Activated T-cell treated with anti-CD3 and anti-CD28 coated beads, Interleukin-2, amount 50 U/mL, for 72 hours (primary cell): ENCODE measurements around the gene TRIM29. TPM values are rescaled to one million over a fixed set of nuclear protein-coding genes. Genes with fewer than 3 reads are reported as not detected.

Experiments
- ATAC-seq, 2 donors: fragments of 150-1000 bp; cut with Tn5 transposase; replicated peaks in 1 of 2; 2 replicates each; pipeline ENCODE4 v1.10.0; 2021; ENCODE audit warnings: moderate library complexity in 2 of 2, mild to moderate bottlenecking in 1 of 2
- DNase-seq, 2 donors: peaks; one replicate each; pipeline ENCODE4 v3.0.0; 2021 to 2022; ENCODE audit warnings: mixed read lengths in 1 of 2
- H3K27ac Mint-ChIP-seq: one replicate; pipeline ENCODE4 v1.8.0; 2022; ENCODE audit warnings: mild to moderate bottlenecking, moderate library complexity, mixed read lengths
- H3K27me3 Mint-ChIP-seq: one replicate; pipeline ENCODE4 v1.8.0; 2022; ENCODE audit warnings: low read depth, mixed read lengths
- H3K36me3 Mint-ChIP-seq, 2 donors: one replicate each; pipeline ENCODE4 v1.8.0; 2022; ENCODE audit warnings: mixed read lengths in 2 of 2, mild to moderate bottlenecking in 1 of 2; ENCODE audit not compliant: insufficient read depth in 2 of 2
- H3K4me1 Mint-ChIP-seq: one replicate; pipeline ENCODE4 v1.8.0; 2022; ENCODE audit warnings: low read depth, mixed read lengths
- H3K4me3 Mint-ChIP-seq, 2 donors: one replicate each; pipeline ENCODE4 v1.8.0; 2022; ENCODE audit warnings: mild to moderate bottlenecking in 2 of 2, mixed read lengths in 2 of 2, moderate library complexity in 2 of 2
- H3K9me3 Mint-ChIP-seq, 2 donors: one replicate each; pipeline ENCODE4 v1.8.0; 2022; ENCODE audit warnings: mixed read lengths in 2 of 2
- total RNA-seq, 2 donors: library from RNA; stranded (reverse); gene quantifications; one replicate each; pipeline ENCODE4 v1.2.3, GENCODE V29; 2022

The TRIM29 gene
- total RNA-seq, 2 donors from 2014 or later: not detected

GRCh38 chr11:120141113-120141767, 3.3 kb upstream of the TRIM29 start:
- Mint-ChIP-seq H3K4me1 (no peaks in the 10 kb centered on the region), H3K9me3 (no peaks in the 10 kb centered on the region), H3K27me3 (peaks cover 36% of the 10 kb centered on the region), H3K27ac (no peak overlapping the region), H3K4me3 (no peak overlapping the region), H3K36me3 (no peaks in the 10 kb centered on the region)
- DNase-seq (no peak), ATAC-seq (no peak)

DNA sequence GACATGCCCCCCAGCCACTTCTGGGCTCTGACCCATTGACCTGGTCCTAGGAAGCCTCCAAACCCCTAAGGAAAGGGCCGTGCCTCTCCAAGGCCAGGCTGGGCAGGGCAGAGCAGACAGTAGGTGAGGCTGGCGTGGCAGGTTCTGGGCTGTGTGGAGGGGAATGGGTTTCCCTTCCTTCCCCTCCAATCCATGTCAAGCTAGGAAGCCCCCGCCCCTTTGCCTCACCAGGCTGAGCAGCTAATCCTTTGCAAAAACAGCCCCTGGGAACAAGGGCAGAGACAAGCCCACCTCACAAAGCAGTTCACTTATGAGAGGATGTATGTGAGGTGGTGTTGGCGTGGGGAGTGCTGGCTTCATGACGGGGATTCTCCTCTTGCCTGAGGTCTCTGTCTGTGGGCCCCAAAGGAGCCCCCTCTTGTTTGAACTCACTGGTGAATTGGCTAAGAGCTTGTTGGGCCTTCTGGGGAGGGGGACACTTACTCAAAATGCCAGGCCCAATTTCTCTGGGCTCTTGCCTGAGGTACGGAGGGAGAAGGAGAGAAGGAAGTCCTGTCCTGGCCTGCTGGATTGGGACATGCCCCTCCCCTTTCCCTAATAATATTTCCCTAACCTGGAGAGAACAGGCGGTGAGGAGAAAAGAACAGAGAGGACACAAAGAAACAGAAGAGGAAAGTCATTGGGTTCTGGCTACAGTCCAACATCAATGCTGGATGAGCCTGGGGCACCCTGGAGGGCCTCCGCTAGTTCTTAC, 1.6 kb upstream of the TRIM29 start:
- H3K27ac Mint-ChIP-seq: no peak overlapping the region
- no peak for DNase-seq
- no peaks in the 10 kb centered on the region for H3K4me1 Mint-ChIP-seq
- no peak overlapping the region for H3K4me3 Mint-ChIP-seq
- no peaks in the 10 kb centered on the region for H3K36me3 Mint-ChIP-seq
- no peak for ATAC-seq
- H3K9me3 Mint-ChIP-seq: no peaks in the 10 kb centered on the region
- H3K27me3 Mint-ChIP-seq: peaks cover 21% of the 10 kb centered on the region

GRCh38 chr11:120137187-120137610, 714 bp downstream of the TRIM29 start:
- H3K9me3 Mint-ChIP-seq: no peaks in the 10 kb centered on the region
- DNase-seq (no peak), ATAC-seq (no peak)
- H3K4me1 Mint-ChIP-seq: no peaks in the 10 kb centered on the region
- no peak overlapping the region for H3K27ac Mint-ChIP-seq
- peaks cover 20% of the 10 kb centered on the region for H3K27me3 Mint-ChIP-seq
- no peaks in the 10 kb centered on the region for H3K36me3 Mint-ChIP-seq
- no peak overlapping the region for H3K4me3 Mint-ChIP-seq

- peaks cover 12% of the 10 kb centered on the region for H3K27me3 Mint-ChIP-seq
- no peaks in the 10 kb centered on the region for H3K36me3 Mint-ChIP-seq
These were observed 1.6 kb downstream of the TRIM29 start for GRCh38 chr11:120136356-120136755.

DNA sequence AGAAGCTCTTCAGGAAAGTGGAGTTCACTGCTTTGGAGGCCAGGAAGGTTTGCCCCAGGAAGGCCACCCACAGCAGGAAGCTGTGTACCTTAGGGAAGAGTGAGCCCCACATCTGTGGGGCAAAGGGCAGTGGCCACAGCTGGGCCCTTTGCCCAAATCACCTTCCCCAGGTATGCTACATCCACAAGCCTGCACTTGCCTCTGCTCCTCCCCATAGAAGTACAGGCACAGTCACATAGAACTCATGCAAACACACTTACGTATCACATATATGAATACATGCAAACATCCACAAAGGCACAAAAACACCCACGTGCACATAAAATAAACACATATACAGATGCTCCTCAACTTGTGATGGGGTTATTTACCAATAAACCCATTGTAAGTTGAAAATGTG, 2.1 kb downstream of the TRIM29 start:
- DNase-seq: no peak
- Mint-ChIP-seq H3K9me3 (no peaks in the 10 kb centered on the region), H3K27me3 (peaks cover 12% of the 10 kb centered on the region), H3K4me3 (no peak overlapping the region), H3K27ac (no peak overlapping the region), H3K4me1 (no peaks in the 10 kb centered on the region), H3K36me3 (no peaks in the 10 kb centered on the region)
- ATAC-seq: no peak

More at GRCh38 chr11:120136356-120136755, 1.6 kb downstream of the TRIM29 start:
- Mint-ChIP-seq H3K4me1 (no peaks in the 10 kb centered on the region), H3K9me3 (no peaks in the 10 kb centered on the region), H3K27ac (no peak overlapping the region), H3K4me3 (no peak overlapping the region)
- no peak for DNase-seq
- ATAC-seq: no peak

DNA sequence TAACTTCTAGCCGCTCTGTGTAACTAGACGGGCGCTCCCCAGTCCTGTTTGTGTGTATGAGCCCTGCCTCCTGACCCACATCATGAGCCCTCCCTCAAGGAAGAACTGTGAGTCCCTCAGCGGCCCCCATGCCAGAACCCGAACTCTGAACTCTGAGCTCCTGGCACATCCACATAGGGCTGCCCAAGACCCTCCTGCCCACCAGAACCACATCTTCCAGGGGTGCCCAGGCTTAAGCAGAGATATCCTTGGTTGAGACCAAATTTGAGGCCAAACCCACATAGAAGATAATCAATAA, 3.0 kb downstream of the TRIM29 start:
- no peak for DNase-seq
- Mint-ChIP-seq H3K27me3 (peaks cover 5% of the 10 kb centered on the region), H3K36me3 (no peaks in the 10 kb centered on the region), H3K27ac (no peak overlapping the region), H3K4me3 (no peak overlapping the region), H3K4me1 (no peaks in the 10 kb centered on the region), H3K9me3 (no peaks in the 10 kb centered on the region)
- ATAC-seq: no peak

- Mint-ChIP-seq H3K27ac (no peak overlapping the region), H3K4me3 (no peak overlapping the region), H3K9me3 (no peaks in the 10 kb centered on the region), H3K27me3 (no peaks in the 10 kb centered on the region), H3K36me3 (no peaks in the 10 kb centered on the region), H3K4me1 (no peaks in the 10 kb centered on the region)
- DNase-seq (no peak), ATAC-seq (no peak)
These were observed 3.6 kb downstream of the TRIM29 start for GRCh38 chr11:120134106-120134930.

DNA sequence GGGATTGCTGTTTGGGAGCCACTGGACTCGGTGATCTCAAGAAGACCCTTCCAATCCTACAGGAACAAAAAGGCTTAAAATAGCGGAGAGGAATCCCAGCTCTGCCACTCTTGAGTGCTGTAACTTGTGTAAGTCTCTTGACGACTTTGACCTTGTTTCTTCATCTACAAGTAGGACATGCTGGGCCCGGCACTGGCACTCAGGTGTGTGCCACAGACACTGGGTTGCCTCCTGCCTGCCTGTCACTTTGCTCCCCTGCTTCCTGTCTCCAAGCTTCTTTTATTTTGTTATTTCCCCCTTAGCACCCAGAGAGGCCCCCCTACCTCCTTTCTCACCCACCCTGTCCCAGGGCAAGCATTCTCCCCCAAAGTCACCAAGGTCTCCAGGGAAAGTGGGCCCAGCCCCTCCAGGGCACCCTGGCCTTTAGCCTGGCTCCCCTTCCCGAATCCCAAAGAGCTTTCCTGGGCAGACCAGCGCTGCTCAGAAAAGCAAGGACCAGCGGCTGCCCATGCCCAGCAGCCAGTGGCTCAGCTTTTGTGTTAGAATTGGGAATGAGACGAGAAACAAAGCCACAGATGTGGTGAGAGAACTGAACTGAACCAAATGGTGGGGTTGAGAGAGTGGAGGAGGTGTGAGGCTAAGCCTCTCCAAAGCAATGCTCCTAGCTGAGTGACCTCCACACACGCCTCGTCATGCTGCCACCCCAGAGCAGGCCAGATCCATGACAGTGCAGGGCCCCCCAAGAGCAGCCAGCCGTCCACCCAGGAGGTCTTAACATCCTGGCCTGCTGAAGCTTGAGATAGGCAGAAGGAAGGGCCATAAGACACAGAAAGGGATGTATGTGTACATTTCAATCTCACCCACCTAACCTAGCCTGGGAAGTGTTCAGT, 4.5 kb downstream of the TRIM29 start:
- DNase-seq (no peak), ATAC-seq (no peak)
- Mint-ChIP-seq H3K36me3 (no peaks in the 10 kb centered on the region), H3K27ac (no peak overlapping the region), H3K4me1 (no peaks in the 10 kb centered on the region), H3K4me3 (no peak overlapping the region), H3K27me3 (no peaks in the 10 kb centered on the region), H3K9me3 (no peaks in the 10 kb centered on the region)

DNA sequence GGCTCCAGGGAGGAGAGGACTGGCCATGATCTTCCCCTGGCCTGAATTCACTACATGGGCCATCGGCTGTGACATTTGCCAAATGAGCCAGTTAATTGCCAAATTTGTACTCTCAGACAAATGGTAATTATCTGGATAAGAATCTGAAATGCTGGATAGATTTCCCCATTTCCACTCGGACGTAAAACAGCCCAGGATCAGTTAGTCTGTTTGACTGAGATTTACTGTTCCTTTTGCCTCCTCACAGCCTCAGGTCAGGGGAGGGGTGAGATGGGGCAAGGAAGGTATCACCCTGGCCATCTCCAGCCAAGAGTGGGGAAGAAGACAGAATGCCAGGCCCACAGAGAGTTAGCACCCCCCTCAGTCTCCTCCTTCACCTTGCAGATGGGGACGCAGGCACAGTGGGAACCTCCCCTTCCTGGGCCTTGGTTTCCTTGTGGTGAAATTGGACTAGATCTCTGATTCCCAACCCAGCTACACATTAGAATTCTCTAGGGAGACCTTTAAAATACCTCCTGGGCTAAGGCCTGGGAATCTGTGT, 5.2 kb downstream of the TRIM29 start:
- DNase-seq (no peak), ATAC-seq (no peak)

GRCh38 chr11:120131941-120132644, 5.8 kb downstream of the TRIM29 start:
- DNase-seq: no peak
- Mint-ChIP-seq H3K27me3 (no peaks in the 10 kb centered on the region), H3K4me1 (no peaks in the 10 kb centered on the region), H3K36me3 (no peaks in the 10 kb centered on the region), H3K9me3 (no peaks in the 10 kb centered on the region), H3K27ac (no peak overlapping the region), H3K4me3 (no peak overlapping the region)
- ATAC-seq: no peak

More for the DNA sequence above, 5.2 kb downstream of the TRIM29 start:
- no peaks in the 10 kb centered on the region for H3K4me1 Mint-ChIP-seq
- H3K9me3 Mint-ChIP-seq: no peaks in the 10 kb centered on the region
- no peaks in the 10 kb centered on the region for H3K36me3 Mint-ChIP-seq
- no peak overlapping the region for H3K27ac Mint-ChIP-seq
- no peak overlapping the region for H3K4me3 Mint-ChIP-seq
- H3K27me3 Mint-ChIP-seq: no peaks in the 10 kb centered on the region

DNA sequence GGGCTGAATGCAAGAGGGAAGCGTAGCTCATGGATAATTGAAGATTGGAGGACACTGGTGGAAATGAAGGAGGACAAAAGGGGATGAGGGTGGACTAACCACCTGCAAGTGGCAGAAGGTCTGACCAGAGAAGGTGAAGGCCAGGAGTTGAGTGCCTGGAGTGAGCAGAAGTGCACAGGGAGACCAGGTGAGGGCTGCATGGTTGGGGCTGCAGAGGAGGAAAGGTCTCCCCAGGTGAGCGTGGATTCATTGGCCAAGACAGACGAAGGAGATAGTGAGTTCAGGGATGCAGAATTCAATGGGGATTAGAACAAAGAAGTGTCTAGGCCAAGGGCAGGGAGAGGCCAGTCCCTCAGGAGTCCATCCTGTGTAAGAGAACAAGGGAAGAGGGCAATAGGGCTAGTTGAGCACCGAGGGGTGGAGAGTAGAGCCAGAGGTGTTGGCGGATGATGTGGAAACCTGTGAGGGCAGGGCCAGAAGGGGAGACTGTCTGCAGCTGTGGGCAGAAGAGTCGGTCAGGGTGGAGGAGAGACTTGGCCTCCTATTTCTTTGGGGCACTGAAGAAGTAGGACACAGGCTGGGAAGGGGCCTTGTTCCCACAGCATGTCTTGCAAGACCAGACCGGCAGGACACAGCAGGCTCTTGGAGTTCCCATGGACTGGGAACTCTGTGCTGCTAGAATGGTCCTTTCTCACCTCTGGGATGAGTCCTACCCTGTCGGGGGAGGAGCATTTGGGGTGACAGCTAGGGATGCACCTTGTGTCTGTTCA, 6.7 kb downstream of the TRIM29 start:
- Mint-ChIP-seq H3K36me3 (no peaks in the 10 kb centered on the region), H3K9me3 (no peaks in the 10 kb centered on the region)

More for the DNA sequence above, 6.7 kb downstream of the TRIM29 start:
- no peak overlapping the region for H3K4me3 Mint-ChIP-seq
- ATAC-seq (no peak), DNase-seq (no peak)
- no peaks in the 10 kb centered on the region for H3K27me3 Mint-ChIP-seq
- no peaks in the 10 kb centered on the region for H3K4me1 Mint-ChIP-seq
- no peak overlapping the region for H3K27ac Mint-ChIP-seq
